Effector memory CD8-positive, alpha-beta T cell (primary cell): ENCODE measurements around the gene USP7.

ENCODE experiments used
- ATAC-seq: fragments of 150-1000 bp; cut with Tn5 transposase; replicated peaks from 2 replicates; pipeline ENCODE4 v1.10.0; 2021; ENCODE audit warnings: mild to moderate bottlenecking, moderate library complexity
- DNase-seq, 3 experiments: peaks; one replicate each; pipeline ENCODE4 v3.0.0; 2021
- H3K27ac Mint-ChIP-seq, 2 donors: one replicate each; pipeline ENCODE4 v1.8.0; 2022; ENCODE audit warnings: mild to moderate bottlenecking in 2 of 2, mixed read lengths in 2 of 2, moderate library complexity in 2 of 2
- H3K27me3 Mint-ChIP-seq, 2 donors: one replicate each; pipeline ENCODE4 v1.8.0; 2022; ENCODE audit warnings: mixed read lengths in 2 of 2
- H3K36me3 Mint-ChIP-seq: one replicate; pipeline ENCODE4 v1.8.0; 2022; ENCODE audit warnings: mild to moderate bottlenecking, moderate library complexity, mixed read lengths; ENCODE audit not compliant: insufficient read depth
- H3K4me1 Mint-ChIP-seq, 2 donors: one replicate each; pipeline ENCODE4 v1.8.0; 2022; ENCODE audit warnings: low read depth in 2 of 2, mixed read lengths in 2 of 2
- H3K4me3 Mint-ChIP-seq, 2 donors: one replicate each; pipeline ENCODE4 v1.8.0; 2022; ENCODE audit warnings: mild to moderate bottlenecking in 2 of 2, mixed read lengths in 2 of 2, moderate library complexity in 2 of 2
- H3K9me3 Mint-ChIP-seq, 2 donors: one replicate each; pipeline ENCODE4 v1.8.0; 2022; ENCODE audit warnings: mixed read lengths in 2 of 2

Gene USP7

GRCh38 chr16:8956265-8957062 is 7.2 kb downstream of the USP7 start:
- ATAC-seq: no peak
- Mint-ChIP-seq H3K4me3 (peak overlapping the region; percentile 84 to 94), H3K27me3 (no peaks in the 10 kb centered on the region), H3K27ac (peak overlapping the region in 1 of 2 donors; percentile 92), H3K4me1 (peaks cover 77 to 81% of the 10 kb centered on the region in 2 donors), H3K9me3 (no peaks in the 10 kb centered on the region), H3K36me3 (peaks cover 22% of the 10 kb centered on the region)
- DNase-seq: no peak

GRCh38 chr16:8955828-8956227 is 7.9 kb downstream of the USP7 start:
- ATAC-seq (no peak), DNase-seq (no peak)
- no peaks in the 10 kb centered on the region for H3K27me3 Mint-ChIP-seq
- H3K36me3 Mint-ChIP-seq: peaks cover 18% of the 10 kb centered on the region
- H3K4me3 Mint-ChIP-seq: peak overlapping the region; percentile 30 to 47
- H3K9me3 Mint-ChIP-seq: no peaks in the 10 kb centered on the region
- H3K4me1 Mint-ChIP-seq: peaks cover 74 to 83% of the 10 kb centered on the region in 2 donors
- H3K27ac Mint-ChIP-seq: no peak overlapping the region

- DNase-seq (no peak), ATAC-seq (no peak)
- H3K4me3 Mint-ChIP-seq: peak overlapping the region; percentile 57 to 71
- peaks cover 22% of the 10 kb centered on the region for H3K36me3 Mint-ChIP-seq
- H3K27me3 Mint-ChIP-seq: no peaks in the 10 kb centered on the region
- peaks cover 70 to 78% of the 10 kb centered on the region in 2 donors for H3K4me1 Mint-ChIP-seq
- no peaks in the 10 kb centered on the region for H3K9me3 Mint-ChIP-seq
- H3K27ac Mint-ChIP-seq: peak overlapping the region; percentile 63 to 85
Observed at GRCh38 chr16:8953064-8953463, 10.6 kb downstream of the USP7 start.

- H3K4me1 Mint-ChIP-seq: peaks cover 70 to 80% of the 10 kb centered on the region in 2 donors
- H3K36me3 Mint-ChIP-seq: peaks cover 24% of the 10 kb centered on the region
- peak overlapping the region; percentile 63 to 85 for H3K27ac Mint-ChIP-seq
- no peaks in the 10 kb centered on the region for H3K9me3 Mint-ChIP-seq
- H3K27me3 Mint-ChIP-seq: no peaks in the 10 kb centered on the region
- no peak for ATAC-seq
- DNase-seq: no peak
- peak overlapping the region; percentile 57 to 71 for H3K4me3 Mint-ChIP-seq
Observed at GRCh38 chr16:8952281-8952751, 11.4 kb downstream of the USP7 start.

DNA sequence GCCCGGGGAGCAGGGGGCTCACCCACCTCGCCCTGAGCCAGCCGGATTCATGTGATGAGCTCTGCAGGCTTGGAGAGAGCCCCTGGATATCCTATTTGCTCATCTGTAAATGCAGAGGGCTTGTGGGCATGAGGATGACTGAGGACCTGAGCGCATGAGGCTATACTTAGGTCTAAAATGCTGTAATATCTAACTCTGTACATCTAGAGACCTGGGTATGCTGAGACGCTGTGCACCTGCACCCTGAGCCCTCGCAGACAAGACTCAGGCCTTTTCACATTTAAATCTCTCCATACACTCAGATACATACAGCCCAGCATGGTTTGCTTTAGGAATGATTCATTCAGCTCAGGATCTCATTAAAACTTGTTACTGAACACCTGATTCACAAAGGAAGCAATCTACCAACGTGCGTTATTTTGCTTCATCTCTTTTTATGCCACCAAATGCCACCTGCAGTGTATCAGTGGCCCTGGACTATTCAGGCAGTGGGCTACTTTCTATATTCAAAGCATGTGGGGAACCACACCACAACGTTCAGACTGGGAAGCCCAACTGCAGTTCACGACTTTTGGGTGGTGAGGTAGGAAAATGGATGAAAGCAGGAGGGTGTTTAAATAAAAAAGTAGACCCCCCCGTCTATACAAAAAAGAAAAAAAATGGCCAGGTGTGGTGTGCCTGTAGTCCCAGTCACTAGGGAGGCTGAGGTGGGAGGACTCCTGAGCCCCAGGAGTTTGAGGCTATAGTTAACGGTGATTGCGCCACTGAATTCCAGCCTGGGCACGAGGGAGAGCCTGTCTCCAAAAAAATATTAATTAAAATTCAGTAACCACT is 12.0 kb downstream of the USP7 start:
- DNase-seq (no peak), ATAC-seq (peak; percentile 23)
- H3K9me3 Mint-ChIP-seq: no peaks in the 10 kb centered on the region
- H3K36me3 Mint-ChIP-seq: peaks cover 24% of the 10 kb centered on the region
- peak overlapping the region; percentile 57 to 71 for H3K4me3 Mint-ChIP-seq
- H3K4me1 Mint-ChIP-seq: peaks cover 68 to 75% of the 10 kb centered on the region in 2 donors
- no peaks in the 10 kb centered on the region for H3K27me3 Mint-ChIP-seq
- H3K27ac Mint-ChIP-seq: peak overlapping the region; percentile 63 to 85

GRCh38 chr16:8950580-8951077 is 13.1 kb downstream of the USP7 start:
- H3K4me3 Mint-ChIP-seq: peak overlapping the region; percentile 57 to 71

GRCh38 chr16:8949536-8950418 is 13.9 kb downstream of the USP7 start:
- ATAC-seq: peak; percentile 23
- peak overlapping the region; percentile 57 to 71 for H3K4me3 Mint-ChIP-seq
- H3K27me3 Mint-ChIP-seq: no peaks in the 10 kb centered on the region
- H3K36me3 Mint-ChIP-seq: peaks cover 37% of the 10 kb centered on the region
- H3K27ac Mint-ChIP-seq: no peak overlapping the region
- H3K4me1 Mint-ChIP-seq: peaks cover 77 to 79% of the 10 kb centered on the region in 2 donors
- H3K9me3 Mint-ChIP-seq: no peaks in the 10 kb centered on the region
- DNase-seq: no peak

More at GRCh38 chr16:8950580-8951077, 13.1 kb downstream of the USP7 start:
- Mint-ChIP-seq H3K27me3 (no peaks in the 10 kb centered on the region), H3K36me3 (peaks cover 35% of the 10 kb centered on the region), H3K27ac (peak overlapping the region in 1 of 2 donors; percentile 63), H3K9me3 (no peaks in the 10 kb centered on the region), H3K4me1 (peaks cover 71 to 75% of the 10 kb centered on the region in 2 donors)
- no peak for DNase-seq
- no peak for ATAC-seq

DNA sequence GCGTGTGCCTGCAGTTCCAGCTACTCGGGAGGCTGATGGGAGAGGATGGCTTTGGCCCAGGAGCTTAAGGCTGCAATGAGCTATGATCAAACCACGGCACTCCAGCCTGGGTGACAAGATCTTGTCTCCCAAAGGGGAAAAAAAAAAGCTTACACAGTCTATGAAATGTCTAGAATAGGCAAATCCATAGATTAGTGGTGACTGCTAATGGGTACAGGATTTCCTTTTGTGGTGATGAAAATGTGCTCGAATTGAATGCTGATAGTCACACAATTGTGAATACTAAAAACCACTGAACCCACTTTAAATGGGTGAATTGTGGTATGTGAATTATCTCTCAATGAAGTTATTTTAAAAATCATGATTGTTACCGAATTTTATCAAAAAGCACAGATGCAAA is 14.9 kb downstream of the USP7 start:
- DNase-seq: no peak
- H3K27me3 Mint-ChIP-seq: no peaks in the 10 kb centered on the region
- no peaks in the 10 kb centered on the region for H3K9me3 Mint-ChIP-seq
- ATAC-seq: peak; percentile 44
- peak overlapping the region in 1 of 2 donors; percentile 90 for H3K27ac Mint-ChIP-seq
- peak overlapping the region; percentile 57 to 60 for H3K4me3 Mint-ChIP-seq
- peaks cover 39% of the 10 kb centered on the region for H3K36me3 Mint-ChIP-seq
- peaks cover 81 to 83% of the 10 kb centered on the region in 2 donors for H3K4me1 Mint-ChIP-seq

- Mint-ChIP-seq H3K36me3 (peaks cover 39% of the 10 kb centered on the region), H3K27me3 (no peaks in the 10 kb centered on the region), H3K4me3 (peak overlapping the region; percentile 57 to 60), H3K9me3 (no peaks in the 10 kb centered on the region), H3K4me1 (peaks cover 84 to 86% of the 10 kb centered on the region in 2 donors), H3K27ac (peak overlapping the region in 1 of 2 donors; percentile 90)
- ATAC-seq (no peak), DNase-seq (no peak)
Observed at GRCh38 chr16:8948069-8948593, 15.6 kb downstream of the USP7 start.

DNA sequence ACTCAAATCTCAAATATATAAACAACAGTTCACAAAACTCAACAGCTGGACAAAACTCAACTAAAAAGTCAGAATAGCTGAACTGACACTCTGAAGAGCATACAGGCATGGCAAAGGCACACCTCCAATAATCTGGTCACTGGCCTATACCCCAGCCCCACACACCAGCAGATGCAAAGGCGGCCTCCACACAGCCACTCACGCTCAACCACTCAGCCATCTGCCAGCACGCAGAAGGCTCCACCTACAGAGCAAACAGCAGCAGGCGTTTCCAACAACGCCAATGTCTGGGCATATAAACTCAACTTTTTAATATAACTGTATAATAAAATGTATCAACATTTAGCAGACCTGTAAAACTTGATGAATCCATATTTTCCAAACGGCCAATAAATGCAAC is 17.2 kb downstream of the USP7 start:
- Mint-ChIP-seq H3K27ac (peak overlapping the region in 1 of 2 donors; percentile 29), H3K4me3 (peak overlapping the region; percentile 57 to 75), H3K9me3 (no peaks in the 10 kb centered on the region), H3K36me3 (peaks cover 27% of the 10 kb centered on the region), H3K27me3 (no peaks in the 10 kb centered on the region), H3K4me1 (peaks cover 85 to 86% of the 10 kb centered on the region in 2 donors)
- no peak for ATAC-seq
- no peak for DNase-seq

- no peaks in the 10 kb centered on the region for H3K27me3 Mint-ChIP-seq
- H3K36me3 Mint-ChIP-seq: peaks cover 27% of the 10 kb centered on the region
Observed at GRCh38 chr16:8945626-8946296, 17.9 kb downstream of the USP7 start.

More at GRCh38 chr16:8945626-8946296, 17.9 kb downstream of the USP7 start:
- H3K27ac Mint-ChIP-seq: peak overlapping the region; percentile 57 to 83
- no peak for DNase-seq
- no peaks in the 10 kb centered on the region for H3K9me3 Mint-ChIP-seq
- peaks cover 86 to 89% of the 10 kb centered on the region in 2 donors for H3K4me1 Mint-ChIP-seq
- H3K4me3 Mint-ChIP-seq: peak overlapping the region; percentile 57 to 75
- no peak for ATAC-seq
